Measurements from ENCODE around the gene CFAP47.

DNA sequence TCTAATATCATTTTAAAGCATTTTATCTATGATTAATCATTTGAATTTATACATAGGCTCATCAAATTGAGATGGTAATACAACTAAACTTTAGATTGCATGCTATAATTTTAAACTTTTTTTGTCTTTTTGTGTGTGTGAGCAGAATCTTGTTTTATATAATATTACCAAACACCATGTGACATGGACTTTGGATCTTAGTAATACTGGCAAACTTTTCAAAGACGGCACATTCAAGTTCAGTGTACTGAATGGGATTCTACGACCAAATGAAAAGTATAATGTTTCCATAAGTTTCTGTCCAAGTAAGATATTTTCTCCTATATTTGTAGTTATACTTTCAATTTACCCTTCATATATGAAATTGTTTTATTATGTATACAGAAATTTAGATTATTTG lies 116.0 kb downstream of the CFAP47 start:
- TF ChIP-seq, protein P1, sequence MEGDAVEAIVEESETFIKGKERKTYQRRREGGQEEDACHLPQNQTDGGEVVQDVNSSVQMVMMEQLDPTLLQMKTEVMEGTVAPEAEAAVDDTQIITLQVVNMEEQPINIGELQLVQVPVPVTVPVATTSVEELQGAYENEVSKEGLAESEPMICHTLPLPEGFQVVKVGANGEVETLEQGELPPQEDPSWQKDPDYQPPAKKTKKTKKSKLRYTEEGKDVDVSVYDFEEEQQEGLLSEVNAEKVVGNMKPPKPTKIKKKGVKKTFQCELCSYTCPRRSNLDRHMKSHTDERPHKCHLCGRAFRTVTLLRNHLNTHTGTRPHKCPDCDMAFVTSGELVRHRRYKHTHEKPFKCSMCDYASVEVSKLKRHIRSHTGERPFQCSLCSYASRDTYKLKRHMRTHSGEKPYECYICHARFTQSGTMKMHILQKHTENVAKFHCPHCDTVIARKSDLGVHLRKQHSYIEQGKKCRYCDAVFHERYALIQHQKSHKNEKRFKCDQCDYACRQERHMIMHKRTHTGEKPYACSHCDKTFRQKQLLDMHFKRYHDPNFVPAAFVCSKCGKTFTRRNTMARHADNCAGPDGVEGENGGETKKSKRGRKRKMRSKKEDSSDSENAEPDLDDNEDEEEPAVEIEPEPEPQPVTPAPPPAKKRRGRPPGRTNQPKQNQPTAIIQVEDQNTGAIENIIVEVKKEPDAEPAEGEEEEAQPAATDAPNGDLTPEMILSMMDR (IDR thresholded peaks at IDR 0.05) = no peak
- TF ChIP-seq POLR2A (IDR thresholded peaks at IDR 0.05) = no peak
